GM18868 (cell line): ENCODE results near the gene RSRP1.
"Not testable (repeated sequence)": the region's sequence is repeated elsewhere in the genome, so short reads cannot be mapped to it uniquely, and the experiment has no call there.

ENCODE experiments used
- ATAC-seq: cut with Tn5 transposase; IDR thresholded peaks from one replicate; pipeline ENCODE4 v1.9.1; 2021; ENCODE audit warnings: mild to moderate bottlenecking, moderate library complexity; ENCODE audit not compliant: unreplicated experiment

Gene RSRP1, protein sequence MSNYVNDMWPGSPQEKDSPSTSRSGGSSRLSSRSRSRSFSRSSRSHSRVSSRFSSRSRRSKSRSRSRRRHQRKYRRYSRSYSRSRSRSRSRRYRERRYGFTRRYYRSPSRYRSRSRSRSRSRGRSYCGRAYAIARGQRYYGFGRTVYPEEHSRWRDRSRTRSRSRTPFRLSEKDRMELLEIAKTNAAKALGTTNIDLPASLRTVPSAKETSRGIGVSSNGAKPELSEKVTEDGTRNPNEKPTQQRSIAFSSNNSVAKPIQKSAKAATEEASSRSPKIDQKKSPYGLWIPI

DNA sequence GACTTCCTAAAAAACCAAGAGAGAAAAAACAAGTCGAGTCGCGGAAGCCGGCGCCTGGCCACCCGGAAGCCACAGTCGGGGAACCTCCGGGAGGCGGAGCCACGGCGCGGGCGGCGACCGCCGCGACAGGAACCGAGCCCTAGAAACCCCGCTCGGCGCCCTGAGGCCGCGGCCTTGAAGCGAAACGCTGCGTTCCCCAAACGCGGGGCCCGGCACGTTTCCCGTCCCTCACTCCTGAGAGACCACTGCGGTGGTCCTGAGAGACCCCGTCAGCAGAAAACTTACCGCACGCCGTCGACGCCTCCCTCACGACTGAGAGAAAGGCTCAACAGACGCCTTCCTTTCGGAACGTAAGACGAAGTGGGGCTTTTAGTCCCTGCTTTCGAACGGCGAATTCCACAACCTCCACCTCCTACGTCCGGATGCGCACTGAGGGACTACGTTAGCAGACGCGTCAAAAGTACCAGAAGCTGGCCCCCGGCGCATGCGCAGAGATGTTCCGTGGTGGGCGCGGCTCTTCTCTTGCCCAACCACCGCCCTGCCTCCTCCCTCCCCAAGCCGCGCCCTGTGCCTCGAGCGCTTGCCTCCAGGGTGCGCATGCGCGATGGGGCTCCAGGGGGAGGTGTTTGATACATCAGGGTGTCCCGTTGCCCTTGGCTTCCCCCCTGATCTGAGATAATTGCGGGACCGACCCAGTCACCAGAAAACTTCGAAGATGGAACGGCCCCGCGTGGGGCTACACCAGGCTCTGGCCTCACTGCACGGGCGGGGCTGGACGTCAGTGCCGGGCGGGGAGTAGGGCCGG, at the start of gene RSRP1:
Gene RSRP1 (minus strand): TSS at position 431 of the 805 bp plus-strand sequence. CDS start 491 bp downstream, outside the sequence.
- peak; percentile 81 for ATAC-seq

DNA sequence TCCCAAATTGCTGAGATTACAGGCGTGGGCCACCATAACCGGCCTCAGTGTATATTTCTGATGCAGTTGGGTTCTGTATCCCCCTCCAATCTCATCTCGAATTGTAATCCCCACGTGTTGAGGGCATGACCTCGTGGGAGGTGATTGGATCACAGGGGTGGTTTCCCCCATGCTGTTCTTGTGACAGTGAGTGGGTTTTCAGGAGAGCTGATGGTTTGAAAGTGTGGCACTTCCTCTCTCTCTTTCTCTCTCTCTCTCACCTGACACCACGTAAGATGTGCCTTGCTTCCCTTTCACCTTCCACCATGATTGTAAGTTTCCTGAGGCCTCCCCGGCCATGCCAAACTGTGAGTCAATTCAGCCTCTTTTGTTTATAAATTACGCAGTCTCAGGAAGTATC, 49.2 kb upstream of the RSRP1 start:
- ATAC-seq = not testable (repeated sequence)

DNA sequence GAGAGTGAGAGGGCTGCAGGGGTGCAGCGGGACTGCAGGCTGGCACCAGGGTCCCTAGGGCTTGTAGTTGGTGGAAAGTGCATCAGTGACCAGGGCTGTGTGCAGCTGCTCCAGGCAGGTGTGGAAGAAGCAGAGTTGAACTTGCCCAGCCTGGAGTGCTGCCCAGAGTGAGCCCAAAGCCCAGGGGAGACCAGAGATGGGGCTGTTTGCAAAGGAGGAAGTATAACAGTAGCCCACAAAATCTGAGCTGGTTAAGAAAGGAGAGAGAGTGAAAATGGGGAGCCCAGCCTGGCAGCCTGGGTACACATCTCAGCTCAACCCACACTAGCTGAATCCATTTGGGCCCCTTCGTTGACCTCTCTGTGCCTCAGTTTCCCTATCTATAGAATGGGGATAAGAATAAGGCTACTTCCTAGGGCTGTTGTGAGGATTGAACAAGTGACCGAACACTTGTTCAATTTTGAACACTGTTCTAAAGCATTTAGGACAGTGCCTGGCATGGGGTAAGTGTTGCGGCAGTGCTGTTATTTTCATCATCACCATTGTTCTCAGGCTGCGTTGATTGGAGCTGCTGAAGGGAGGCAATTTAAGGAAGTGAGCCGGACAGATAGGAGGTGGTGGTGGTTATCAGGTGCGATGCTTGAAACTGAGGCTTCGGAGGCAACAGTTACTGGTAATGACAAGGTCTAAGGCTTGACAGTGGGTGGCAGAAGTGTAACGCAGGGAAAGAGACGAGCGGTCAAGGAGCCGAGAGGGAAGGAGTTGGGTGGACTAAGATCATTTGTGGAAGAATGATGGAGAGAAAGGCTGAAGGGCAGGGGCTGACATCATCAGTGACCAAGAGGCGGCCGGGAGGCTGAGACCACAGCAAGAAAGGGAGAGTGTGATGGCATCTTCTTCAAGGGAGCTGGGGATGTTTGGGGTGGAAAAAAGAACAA, 47.9 kb upstream of the RSRP1 start:
- ATAC-seq = not testable (repeated sequence)

DNA sequence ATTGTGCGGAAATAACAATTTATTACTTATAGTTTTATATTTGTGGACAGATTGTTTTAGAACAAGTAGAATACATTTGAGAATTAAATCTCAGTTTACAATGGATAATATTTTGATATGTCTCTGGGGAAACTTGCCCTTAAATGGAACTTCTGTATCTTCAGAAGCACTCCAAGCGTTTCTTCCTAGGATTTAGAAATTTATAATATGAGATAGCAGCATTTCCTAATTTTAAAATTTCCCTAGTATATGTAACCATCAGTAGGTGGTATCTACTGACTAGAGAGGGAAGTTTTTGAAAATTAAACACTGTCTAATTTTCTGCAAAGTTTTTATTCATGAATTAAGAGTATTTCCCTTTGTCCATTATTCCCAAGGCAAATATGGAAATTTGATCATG, 46.2 kb upstream of the RSRP1 start:
- not testable (repeated sequence) for ATAC-seq

DNA sequence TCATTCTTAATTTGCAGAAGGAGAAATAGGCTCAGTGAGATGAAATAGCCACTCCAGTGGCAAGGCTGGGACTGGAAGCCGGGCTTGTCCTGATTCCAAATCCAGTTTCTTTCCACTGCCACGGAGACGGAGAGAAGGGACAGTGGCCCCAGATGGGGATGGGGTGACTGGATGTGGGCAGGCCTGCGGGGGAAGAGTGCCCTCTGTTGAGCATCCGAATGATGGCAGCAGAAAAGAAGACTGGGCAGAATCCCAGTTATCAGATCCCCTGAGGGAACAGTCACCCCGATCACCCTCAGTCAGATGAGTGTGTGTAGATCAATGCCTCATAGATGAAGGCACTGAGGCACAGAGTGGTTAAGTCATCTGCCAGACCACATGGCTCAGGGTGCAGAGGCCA, 42.8 kb upstream of the RSRP1 start:
- ATAC-seq = not testable (repeated sequence)

DNA sequence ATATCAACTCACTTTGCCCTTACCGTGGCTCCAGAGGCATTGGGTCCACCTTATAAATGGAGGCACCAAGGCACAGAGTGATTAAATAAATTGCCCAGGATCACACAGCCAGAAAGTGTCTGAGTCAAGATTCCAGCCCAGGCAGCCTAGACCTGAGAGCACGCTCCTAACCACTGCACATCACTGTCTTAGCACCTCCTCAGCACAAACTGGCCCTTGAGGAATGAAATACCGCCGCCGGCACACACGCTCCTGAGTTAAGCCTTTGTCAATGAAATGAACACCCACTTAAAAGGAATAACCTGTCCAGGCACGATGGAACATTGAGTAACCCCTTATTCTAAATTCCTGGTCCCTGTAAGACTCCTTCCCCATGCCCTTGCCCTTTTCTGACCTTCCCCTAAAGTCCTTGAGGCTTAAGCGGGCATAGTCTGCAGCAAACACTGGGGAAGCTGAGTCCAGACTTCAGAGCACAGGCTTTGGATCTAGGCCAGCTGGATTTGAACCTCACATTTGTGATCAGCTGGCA, 41.4 kb upstream of the RSRP1 start:
- ATAC-seq = not testable (repeated sequence)

DNA sequence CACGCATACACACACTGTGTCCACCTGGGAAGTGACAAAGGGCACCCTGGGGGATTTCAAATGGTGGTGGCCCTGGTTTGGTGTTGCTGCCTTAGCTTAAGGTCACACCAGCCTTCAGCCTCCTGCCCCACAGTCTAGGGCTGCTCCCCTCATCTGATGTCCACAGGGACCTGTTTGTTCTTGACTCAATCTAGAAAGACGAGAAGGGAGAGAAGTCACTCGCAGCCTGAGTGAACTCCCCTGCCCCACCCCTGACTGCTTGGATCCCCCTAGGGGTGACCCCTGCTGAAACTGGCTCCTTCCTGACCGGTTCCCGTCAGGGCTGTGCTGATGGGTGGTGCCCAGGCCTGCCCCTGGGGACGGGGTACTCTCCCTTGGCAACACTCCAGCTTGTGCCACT, 39.9 kb upstream of the RSRP1 start:
- ATAC-seq = not testable (repeated sequence)

DNA sequence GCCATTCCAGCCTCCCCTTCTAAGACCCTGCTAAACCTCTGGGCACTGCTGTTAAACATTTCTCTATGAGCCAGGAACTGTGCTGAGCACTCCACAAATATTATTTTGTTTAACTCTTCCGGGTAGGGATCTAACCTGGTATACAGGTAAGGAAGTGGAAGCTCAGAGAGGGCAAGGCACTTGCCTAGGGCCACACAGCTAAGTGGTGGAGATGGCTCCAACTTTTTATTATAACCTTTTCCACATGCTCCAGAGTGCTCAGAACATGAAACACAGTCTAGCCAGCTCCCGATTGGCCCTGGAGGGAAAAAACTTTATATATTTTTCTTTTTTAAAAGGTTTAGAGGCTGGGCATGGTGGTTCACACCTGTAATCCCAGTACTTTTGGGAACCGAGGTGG, 38.6 kb upstream of the RSRP1 start:
- not testable (repeated sequence) for ATAC-seq

DNA sequence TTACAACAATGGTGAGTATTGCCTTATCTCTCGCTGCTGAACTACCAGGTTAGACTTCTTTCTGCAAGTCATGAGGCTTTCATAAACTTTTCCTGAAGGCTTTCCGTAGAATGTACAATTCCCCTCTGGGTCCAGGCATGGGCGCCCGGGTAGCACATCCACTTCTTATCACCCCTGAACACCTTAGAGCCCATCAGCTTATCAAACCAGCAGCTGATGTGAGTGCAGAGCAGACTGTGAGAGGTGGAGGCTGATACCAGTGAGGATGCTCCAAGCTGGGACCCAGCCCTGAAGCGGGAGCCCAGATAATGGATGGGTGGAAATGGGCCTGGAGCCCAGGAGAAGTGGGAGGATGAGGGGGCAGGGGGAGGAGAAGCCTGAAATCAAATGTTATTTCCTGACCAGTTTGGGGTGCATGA, 32.4 kb upstream of the RSRP1 start:
- ATAC-seq = not testable (repeated sequence)

DNA sequence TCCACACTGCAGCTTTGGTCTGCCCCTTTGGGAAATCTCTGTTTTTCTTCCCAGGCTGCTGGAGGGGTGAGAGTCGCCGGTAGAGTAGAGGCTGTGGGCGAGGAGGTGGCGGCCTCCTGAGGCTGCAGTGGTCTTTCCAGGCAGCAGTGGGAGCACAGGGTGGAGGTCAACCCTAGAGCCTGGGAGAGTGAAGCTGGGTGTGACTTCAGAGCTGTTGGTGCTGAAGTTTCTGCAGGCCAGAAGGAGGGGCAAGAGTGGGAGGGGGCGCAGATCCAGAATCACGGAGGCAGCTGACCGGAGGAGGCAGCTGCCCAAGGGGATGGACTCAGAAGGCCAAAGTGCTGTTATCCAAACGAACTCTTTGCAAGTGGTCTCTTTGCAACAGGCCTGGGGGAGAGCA, 31.5 kb upstream of the RSRP1 start:
- not testable (repeated sequence) for ATAC-seq

DNA sequence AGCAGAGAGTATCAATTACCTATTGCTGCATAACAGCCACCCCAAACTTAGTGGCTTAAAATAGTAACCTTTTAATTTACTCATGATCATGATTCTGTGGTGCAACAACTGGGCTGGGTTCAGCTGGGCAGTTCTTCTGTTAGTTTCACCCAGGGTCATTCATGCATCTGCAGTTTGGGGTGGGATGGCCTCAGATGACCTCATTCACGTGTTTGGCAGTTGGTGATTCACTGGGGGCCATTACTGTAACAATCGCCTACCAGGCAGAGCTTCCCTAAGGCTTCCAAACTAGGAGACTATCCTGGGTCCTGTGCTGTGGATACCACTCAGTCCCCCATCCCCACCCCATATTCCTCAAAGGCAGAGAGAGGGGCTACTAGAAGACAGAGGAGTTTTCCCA, 31.1 kb upstream of the RSRP1 start:
- not testable (repeated sequence) for ATAC-seq

DNA sequence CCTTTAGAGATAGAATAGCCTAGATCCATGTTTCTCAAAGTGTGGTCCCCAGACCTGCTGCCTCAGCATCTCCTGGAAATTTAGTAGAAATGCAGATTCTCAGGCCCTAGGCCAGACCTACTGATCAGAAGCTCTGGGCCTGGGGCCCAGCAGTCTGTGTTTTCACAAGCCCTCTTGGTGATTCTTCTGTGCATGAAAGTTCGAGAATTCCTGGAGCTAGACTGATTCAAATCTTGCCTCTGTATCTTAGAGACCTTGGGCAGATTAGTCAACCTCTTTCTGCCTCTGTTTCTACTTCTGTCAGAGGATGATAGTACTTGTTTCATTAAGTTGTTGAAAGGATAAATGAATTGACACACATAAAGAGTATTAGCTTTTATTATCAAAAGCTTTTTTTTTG, 30.0 kb upstream of the RSRP1 start:
- not testable (repeated sequence) for ATAC-seq

DNA sequence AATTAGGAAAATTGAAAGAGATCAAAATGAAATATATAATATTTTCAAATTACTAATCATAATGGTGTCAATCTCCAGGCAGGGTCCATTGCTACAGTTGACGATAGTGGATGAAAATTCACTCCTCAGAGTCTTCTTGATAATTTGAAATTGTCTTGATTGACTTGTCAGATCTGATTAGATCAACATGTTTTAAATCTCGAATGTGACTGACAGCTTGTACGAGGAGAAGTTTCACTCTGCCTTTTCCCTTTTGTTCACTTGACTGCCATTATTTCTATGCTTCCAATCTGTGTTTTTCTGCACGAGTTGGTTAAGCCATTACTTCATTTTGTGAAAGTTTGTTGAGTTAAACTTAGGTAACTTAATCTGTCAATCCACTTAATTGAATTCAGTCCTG, 28.4 kb upstream of the RSRP1 start:
- not testable (repeated sequence) for ATAC-seq

DNA sequence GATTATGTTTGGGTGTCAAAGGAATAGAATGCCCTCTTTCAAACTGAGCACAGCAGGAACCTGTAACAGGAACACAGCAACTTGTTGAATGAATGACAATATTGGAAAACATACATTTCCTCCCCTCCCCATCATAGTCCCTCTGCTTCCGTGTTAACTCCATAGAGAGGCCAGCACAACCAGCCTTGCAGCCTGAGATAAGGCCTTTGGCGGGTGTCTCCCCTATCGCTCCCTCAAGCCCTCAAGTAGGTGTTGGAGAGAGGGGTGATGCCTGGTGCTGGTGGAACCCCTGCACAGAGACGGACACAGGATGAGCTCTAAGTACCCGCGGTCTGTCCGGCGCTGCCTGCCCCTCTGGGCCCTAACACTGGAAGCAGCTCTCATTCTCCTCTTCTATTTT, 25.0 kb upstream of the RSRP1 start, which contains the start of gene RHD:
Gene RHD (plus strand): TSS at position 272 of the 400 bp plus-strand sequence. CDS start 39 bp downstream, at position 311.
- not testable (repeated sequence) for ATAC-seq

DNA sequence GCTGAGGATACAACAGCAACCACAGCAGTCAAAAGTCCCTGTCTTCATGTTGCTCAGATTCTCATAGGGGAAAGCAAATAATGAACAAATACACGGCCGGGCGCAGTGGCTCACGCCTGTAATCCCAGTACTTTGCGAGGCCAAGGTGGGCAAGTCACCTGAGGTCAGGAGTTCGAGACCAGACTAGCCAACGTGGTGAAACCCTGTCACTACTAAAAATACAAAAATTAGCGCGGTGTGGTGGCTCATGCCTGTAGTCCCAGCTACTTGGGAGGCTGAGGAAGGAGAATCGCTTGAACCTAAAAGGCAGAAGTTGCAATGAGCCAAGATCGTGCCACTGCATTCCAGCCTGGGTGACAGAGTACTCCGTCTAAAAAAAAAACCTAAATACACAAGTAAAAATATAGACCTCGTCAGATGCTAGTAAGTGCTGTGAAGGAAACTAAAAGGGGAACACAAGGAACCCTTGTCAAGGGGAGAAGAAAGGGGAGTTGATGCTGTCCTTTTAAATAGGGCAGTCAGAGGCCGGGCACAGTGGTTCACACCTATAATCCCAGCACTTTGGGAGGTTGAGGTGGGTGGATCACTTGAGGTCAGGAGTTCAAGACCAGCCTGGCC, 21.0 kb upstream of the RSRP1 start:
- ATAC-seq = not testable (repeated sequence)

DNA sequence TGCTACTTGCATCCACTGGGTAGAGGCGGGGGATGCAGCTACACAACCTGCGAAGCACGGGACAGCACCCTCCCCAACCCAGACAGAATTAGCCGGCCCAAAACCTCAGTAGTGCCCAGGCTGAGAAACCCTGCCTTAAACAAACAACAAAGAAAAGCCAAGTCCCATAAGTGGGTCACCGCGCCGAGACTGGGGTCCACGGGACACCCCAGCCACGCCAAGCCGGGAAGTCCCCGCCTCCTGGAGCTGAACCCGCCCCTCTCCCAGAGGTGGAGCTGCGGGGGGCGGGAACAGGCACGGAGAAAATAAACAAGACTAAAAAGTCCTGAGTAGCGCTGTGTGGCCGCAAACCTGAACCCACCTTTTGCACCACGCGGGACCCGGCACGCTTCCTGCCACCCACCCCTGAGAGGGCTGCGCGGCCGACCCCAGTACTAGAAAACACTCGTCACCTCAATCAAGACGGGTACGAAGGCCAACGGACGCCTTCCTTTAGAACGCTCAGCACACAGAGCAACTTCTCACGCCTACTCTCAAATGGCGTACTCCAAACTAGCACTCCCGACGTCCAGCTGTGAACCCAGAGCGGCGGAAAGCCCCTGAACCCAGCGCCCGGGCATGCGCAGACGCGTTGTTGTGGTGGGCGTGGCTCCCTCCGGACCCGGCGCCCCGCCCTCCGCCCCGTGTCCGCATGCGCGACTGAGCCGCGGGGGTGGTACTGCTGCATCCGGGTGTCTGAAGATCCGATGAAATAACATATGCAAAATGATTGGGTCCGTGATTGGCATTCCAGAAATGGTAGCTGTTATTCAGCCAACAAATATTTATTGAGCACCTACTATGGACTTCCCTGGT, 20.3 kb upstream of the RSRP1 start:
- peak; percentile 74 for ATAC-seq

DNA sequence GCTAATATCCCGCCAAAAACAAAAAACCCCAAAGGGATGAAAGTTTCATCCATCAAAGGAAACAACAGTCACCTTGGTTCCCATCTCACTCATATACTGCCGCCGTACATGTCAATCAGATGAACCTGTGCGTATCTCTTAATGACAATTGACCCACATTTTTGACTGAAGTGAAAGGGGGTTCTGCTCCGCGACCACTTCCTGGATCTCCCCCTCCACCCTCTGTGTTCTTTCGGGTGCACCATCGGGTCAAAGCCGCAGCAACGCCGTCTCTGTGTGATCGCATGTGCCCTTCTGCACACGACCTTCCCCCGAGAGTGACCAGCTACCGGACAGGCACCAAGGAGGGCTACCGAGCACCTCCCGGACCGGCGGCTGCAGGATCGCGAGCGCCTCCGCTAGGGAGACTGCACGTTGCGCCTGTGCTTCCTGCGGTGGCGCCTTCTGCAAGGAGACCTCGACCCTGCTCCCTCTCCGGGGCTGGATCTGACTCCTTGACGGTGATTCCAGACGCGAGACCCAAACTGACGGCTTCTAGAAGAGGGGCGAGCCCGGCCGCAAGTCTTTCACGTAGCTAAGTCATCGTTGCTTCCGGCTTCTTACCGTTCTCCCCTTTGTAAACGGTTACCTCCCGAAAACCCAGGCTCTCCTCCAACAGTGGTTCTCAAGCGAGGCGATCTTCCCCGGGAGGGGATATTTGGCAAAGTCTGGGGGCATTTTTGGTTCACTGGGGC, 19.5 kb upstream of the RSRP1 start:
- peak; percentile 39 for ATAC-seq

DNA sequence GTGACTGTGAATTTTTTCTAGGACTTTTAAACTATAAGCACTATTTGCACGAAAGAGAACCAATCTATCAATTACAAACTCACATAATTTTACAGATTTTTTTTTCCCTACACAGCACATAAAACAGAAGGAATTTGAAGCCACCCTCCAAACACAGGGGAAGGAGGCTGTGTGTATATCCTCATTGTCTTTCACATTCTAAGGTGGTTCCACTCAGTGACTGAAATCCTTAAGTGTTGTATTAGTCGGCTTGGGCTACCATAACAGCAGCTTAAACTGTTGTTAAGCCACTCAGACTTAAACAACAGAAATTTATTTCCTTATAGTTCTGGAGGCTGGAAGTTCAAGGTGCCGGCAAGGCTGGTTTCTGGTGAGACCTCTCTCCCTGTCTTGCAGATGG, 13.1 kb upstream of the RSRP1 start:
- not testable (repeated sequence) for ATAC-seq
